Brain microvascular endothelial cell (primary cell): Measurements from ENCODE around the gene SCD5.

Source experiments
- DNase-seq: peaks from one replicate; pipeline ENCODE4 v3.0.0-alpha.2; 2020
- H3K27ac ChIP-seq: fragments of 250-450 bp; sonication (Bioruptor Pico); 2 replicates; pipeline ENCODE4 v1.5.1; 2020; ENCODE audit warnings: mild to moderate bottlenecking, moderate library complexity
- H3K27me3 ChIP-seq: fragments of 250-450 bp; sonication (Bioruptor Pico); replicated peaks from 2 replicates; pipeline ENCODE4 v1.5.1; 2020; ENCODE audit warnings: mild to moderate bottlenecking
- H3K36me3 ChIP-seq: fragments of 250-450 bp; sonication (Bioruptor Pico); replicated peaks from 2 replicates; pipeline ENCODE4 v1.5.1; 2020; ENCODE audit warnings: mild to moderate bottlenecking
- H3K4me3 ChIP-seq: 2 replicates; pipeline ENCODE4 v1.5.1; 2011; ENCODE audit warnings: low read depth, mild to moderate bottlenecking, control low read depth, low read length, moderate library complexity
- CTCF ChIP-seq: IDR thresholded peaks from 2 replicates; pipeline ENCODE4 v1.5.1; 2011; ENCODE audit warnings: low read depth, mild to moderate bottlenecking, moderate library complexity, low read length, control low read depth, inconsistent platforms; ENCODE audit errors: missing control alignments
- in situ Hi-C: cut with HindIII; loops from 2 replicates; pipeline ENCODE4 v1.10.0; 2017; ENCODE audit warnings: low sequenced_read_pairs, low pct_ligation_motif_present

Gene SCD5

DNA sequence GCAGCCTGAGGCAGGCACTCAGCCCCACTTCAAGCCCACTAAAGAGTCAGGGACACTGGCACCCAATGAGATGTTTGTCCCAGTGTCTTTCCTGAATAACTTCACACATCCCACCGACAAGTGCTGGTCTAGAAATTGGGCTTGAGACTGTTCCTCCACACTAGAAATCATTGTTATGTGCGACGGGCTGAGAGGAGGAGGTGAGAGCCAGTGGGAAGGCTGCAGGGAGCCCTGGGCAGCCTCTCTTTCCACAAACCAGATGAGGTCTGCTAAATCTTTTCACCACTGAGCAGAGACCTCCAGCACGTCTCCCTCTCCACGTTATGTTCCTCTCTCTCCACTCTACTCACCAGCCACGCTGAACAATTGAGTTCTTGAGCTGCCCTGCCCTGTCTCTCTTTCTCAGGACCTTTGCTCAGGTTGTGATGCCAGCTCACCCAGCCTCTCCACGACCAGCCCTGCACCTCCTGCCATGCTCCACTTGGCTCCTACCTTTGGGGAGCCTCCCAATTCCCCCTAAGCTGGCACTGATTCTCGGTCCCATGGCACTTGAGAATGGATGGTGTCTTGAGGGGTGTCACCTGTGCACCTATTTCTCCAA, 8.4 kb downstream of the SCD5 start:
- no peak overlapping the region for H3K27ac ChIP-seq
- no peaks in the 10 kb centered on the region for H3K27me3 ChIP-seq
- DNase-seq: no peak
- in situ Hi-C loops: no loop called here
- TF ChIP-seq CTCF: no peak
- no peaks in the 10 kb centered on the region for H3K36me3 ChIP-seq
- no peak overlapping the region for H3K4me3 ChIP-seq

DNA sequence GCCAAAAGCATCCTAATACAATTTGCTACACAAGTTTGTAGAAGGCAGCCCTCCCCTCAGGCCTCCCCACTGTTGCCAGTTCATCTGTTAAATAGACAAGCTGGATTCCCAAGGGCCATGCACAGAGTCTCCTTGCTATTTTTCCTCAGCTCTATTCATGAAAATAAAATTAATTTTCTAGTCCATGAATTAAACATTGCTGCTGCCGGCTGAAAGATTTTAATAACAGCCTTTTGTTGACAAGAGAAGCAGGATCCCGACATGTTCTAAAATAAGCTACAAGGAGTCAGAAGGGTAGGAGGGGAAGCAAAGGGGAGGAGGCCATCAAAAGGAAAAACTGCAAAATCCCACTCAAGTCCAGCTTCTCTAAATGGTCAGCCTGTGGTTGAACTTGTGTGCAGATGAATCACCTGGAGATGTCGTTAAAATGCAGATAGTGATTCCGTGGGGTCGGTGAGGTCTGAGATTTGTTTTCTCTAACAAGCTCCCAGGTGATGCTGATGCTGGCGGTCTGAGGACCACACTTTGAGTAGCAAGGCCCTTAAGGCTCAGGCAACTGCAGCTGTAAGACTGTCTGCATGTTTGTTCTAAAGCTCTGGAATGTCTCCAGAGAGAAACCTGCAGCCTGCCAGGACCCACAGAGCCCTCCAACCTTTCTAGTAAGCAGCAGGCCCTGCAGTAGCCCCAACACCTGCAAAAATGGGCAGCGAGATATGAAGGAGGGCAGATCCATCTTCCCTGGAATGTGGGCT, 9.4 kb downstream of the SCD5 start:
- in situ Hi-C loops: no loop called here
- no peak overlapping the region for H3K27ac ChIP-seq
- H3K4me3 ChIP-seq: no peak overlapping the region
- DNase-seq: no peak
- TF ChIP-seq CTCF: no peak
- H3K27me3 ChIP-seq: no peaks in the 10 kb centered on the region
- no peaks in the 10 kb centered on the region for H3K36me3 ChIP-seq

DNA sequence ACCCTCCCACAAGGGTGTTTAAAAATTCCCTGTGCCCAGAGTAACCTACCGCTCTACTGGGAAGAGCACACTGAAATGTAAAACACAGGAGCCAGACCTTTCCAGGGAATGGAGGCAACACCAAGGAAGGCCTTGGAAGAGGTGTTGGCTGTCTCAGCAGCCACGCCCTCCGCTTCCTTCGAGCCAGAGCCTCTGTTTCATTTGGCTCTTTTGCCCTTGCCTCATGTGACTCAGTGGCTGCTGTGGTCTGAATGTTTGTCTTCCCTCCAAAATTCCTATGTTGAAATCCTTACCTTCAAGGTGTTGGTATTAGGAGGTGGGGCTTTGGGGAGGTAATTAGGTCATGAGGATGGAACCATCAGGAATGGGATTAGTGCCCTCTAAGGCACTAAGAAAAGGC, 11.3 kb downstream of the SCD5 start:
- H3K27me3 ChIP-seq: no peaks in the 10 kb centered on the region
- H3K36me3 ChIP-seq: no peaks in the 10 kb centered on the region
- no peak for TF ChIP-seq CTCF
- no peak overlapping the region for H3K4me3 ChIP-seq
- no peak for DNase-seq
- no peak overlapping the region for H3K27ac ChIP-seq
- in situ Hi-C loops: no loop called here

DNA sequence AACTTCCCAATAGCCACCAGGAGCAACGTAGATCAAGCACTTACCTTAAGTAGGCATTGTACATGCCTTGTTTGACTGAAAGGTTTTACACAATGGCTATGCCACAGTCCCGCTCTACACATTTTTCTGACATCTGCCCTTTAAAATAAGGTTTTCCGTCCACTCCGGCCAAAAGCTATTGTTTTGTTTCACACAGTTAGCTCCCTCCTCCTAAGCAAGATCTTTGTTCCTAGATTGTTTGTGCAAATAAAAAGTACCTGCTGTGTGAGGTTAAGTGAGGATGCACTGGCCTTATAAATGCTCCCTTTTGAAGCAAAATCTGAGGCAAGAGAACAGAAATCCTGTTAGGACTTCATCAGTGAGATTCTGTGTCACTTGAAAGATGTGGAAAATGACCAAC, 11.8 kb downstream of the SCD5 start:
- no peak for DNase-seq
- TF ChIP-seq CTCF: no peak
- H3K27me3 ChIP-seq: no peaks in the 10 kb centered on the region
- H3K4me3 ChIP-seq: no peak overlapping the region
- in situ Hi-C loops: no loop called here
- no peak overlapping the region for H3K27ac ChIP-seq
- no peaks in the 10 kb centered on the region for H3K36me3 ChIP-seq

- H3K36me3 ChIP-seq: no peaks in the 10 kb centered on the region
- in situ Hi-C loops: no loop called here
- TF ChIP-seq CTCF: no peak
- H3K27me3 ChIP-seq: no peaks in the 10 kb centered on the region
- H3K4me3 ChIP-seq: peak overlapping the region; percentile 24
- H3K27ac ChIP-seq: peak overlapping the region; percentile 90
- peak; percentile 94 for DNase-seq
Observed at GRCh38 chr4:82785611-82786400, 12.8 kb downstream of the SCD5 start.
